H9 (cell line): ENCODE results near the gene PREP. TPM values are rescaled to one million over a fixed set of nuclear protein-coding genes. Genes with fewer than 3 reads are reported as not detected.

Experiments
- DNase-seq: peaks from one replicate; pipeline ENCODE4 v3.0.0-alpha.2; 2017
- H2AFZ ChIP-seq: one replicate; pipeline ENCODE4 v1.6.1; 2013; ENCODE audit warnings: mild to moderate bottlenecking, low read length, control low read depth, moderate library complexity
- H2AK5ac ChIP-seq: 2 replicates; pipeline ENCODE4 v1.6.1; 2013; ENCODE audit warnings: low read length, control low read depth, mixed read lengths; ENCODE audit not compliant: insufficient read length
- H2BK120ac ChIP-seq: one replicate; pipeline ENCODE4 v1.6.1; 2013; ENCODE audit warnings: low read depth, mild to moderate bottlenecking, low read length, control low read depth, inconsistent platforms; ENCODE audit not compliant: poor library complexity, severe bottlenecking
- H2BK12ac ChIP-seq: 2 replicates; pipeline ENCODE4 v1.6.1; 2013; ENCODE audit warnings: low read length, control low read depth, mixed read lengths, low read depth; ENCODE audit not compliant: insufficient read length
- H2BK15ac ChIP-seq: 2 replicates; pipeline ENCODE4 v1.6.1; 2013; ENCODE audit warnings: low read depth, low read length, control low read depth
- H2BK20ac ChIP-seq: one replicate; pipeline ENCODE4 v1.6.1; 2013; ENCODE audit warnings: low read depth, mild to moderate bottlenecking, low read length, control low read depth, inconsistent platforms; ENCODE audit not compliant: poor library complexity, severe bottlenecking
- H2BK5ac ChIP-seq: 2 replicates; pipeline ENCODE4 v1.6.1; 2013; ENCODE audit warnings: low read length, control low read depth, mixed read lengths; ENCODE audit not compliant: insufficient read length
- H3K14ac ChIP-seq: 2 replicates; pipeline ENCODE4 v1.6.1; 2013; ENCODE audit warnings: low read length, control low read depth; ENCODE audit not compliant: insufficient read depth
- H3K18ac ChIP-seq: 2 replicates; pipeline ENCODE4 v1.6.1; 2013; ENCODE audit warnings: low read depth, mild to moderate bottlenecking, mixed read lengths, low read length, control low read depth; ENCODE audit not compliant: insufficient read length
- H3K23ac ChIP-seq: 2 replicates; pipeline ENCODE4 v1.6.1; 2013; ENCODE audit warnings: low read length, control low read depth, mixed read lengths, low read depth; ENCODE audit not compliant: insufficient read length
- H3K23me2 ChIP-seq: 2 replicates; pipeline ENCODE4 v1.6.1; 2013; ENCODE audit warnings: low read depth, mild to moderate bottlenecking, mixed read lengths, low read length, control low read depth; ENCODE audit not compliant: insufficient read length, poor library complexity, severe bottlenecking
- H3K27ac ChIP-seq: 2 replicates; pipeline ENCODE4 v1.5.1; 2013; ENCODE audit warnings: low read length, control low read depth, mixed read lengths, low read depth; ENCODE audit not compliant: insufficient read length
- H3K27me3 ChIP-seq: 2 replicates; pipeline ENCODE4 v1.6.1; 2013; ENCODE audit warnings: low read length, control low read depth, inconsistent platforms; ENCODE audit not compliant: insufficient read depth
- H3K4ac ChIP-seq: 2 replicates; pipeline ENCODE4 v1.6.1; 2013; ENCODE audit warnings: low read depth, mild to moderate bottlenecking, control low read depth, inconsistent platforms, low read length, moderate library complexity
- H3K4me1 ChIP-seq: 2 replicates; pipeline ENCODE4 v1.6.1; 2013; ENCODE audit warnings: low read length, control low read depth, inconsistent platforms; ENCODE audit not compliant: insufficient read depth
- H3K4me2 ChIP-seq: 2 replicates; pipeline ENCODE4 v1.6.1; 2013; ENCODE audit warnings: low read length, control low read depth, mixed read lengths; ENCODE audit not compliant: insufficient read length, insufficient read depth
- H3K56ac ChIP-seq: 2 replicates; pipeline ENCODE4 v1.6.1; 2013; ENCODE audit warnings: low read depth, mild to moderate bottlenecking, mixed read lengths, low read length, control low read depth; ENCODE audit not compliant: insufficient read length
- H3K79me1 ChIP-seq: 2 replicates; pipeline ENCODE4 v1.6.1; 2013; ENCODE audit warnings: low read depth, mild to moderate bottlenecking, moderate library complexity, low read length, control low read depth, inconsistent platforms; ENCODE audit not compliant: insufficient read depth, poor library complexity, severe bottlenecking
- H3K79me2 ChIP-seq: 2 replicates; pipeline ENCODE4 v1.6.1; 2013; ENCODE audit warnings: low read length, control low read depth, inconsistent platforms; ENCODE audit not compliant: insufficient read depth
- H3K9ac ChIP-seq: 2 replicates; pipeline ENCODE4 v1.6.1; 2013; ENCODE audit warnings: low read length, control low read depth, mixed read lengths; ENCODE audit not compliant: insufficient read length; ENCODE audit errors: extremely low read depth
- H3K9me3 ChIP-seq: one replicate; pipeline ENCODE4 v1.6.1; 2013; ENCODE audit warnings: low read depth, low read length, inconsistent platforms; ENCODE audit not compliant: control insufficient read depth
- H3T11ph ChIP-seq: one replicate; pipeline ENCODE4 v1.6.1; 2013; ENCODE audit warnings: mild to moderate bottlenecking, low read length, control low read depth, inconsistent platforms
- H4K20me1 ChIP-seq: one replicate; pipeline ENCODE4 v1.6.1; 2013; ENCODE audit not compliant: control insufficient read depth, insufficient read length, insufficient read depth
- H4K5ac ChIP-seq: 2 replicates; pipeline ENCODE4 v1.6.1; 2013; ENCODE audit warnings: low read depth, mild to moderate bottlenecking, mixed read lengths, low read length, control low read depth; ENCODE audit not compliant: insufficient read length
- H4K8ac ChIP-seq: replicated peaks from 2 replicates; pipeline ENCODE4 v1.6.1; 2013; ENCODE audit warnings: low read length, control low read depth, mixed read lengths, low read depth; ENCODE audit not compliant: insufficient read length
- H4K91ac ChIP-seq: 2 replicates; pipeline ENCODE4 v1.6.1; 2013; ENCODE audit warnings: low read depth, mild to moderate bottlenecking, moderate library complexity, mixed read lengths, low read length, control low read depth; ENCODE audit not compliant: insufficient read length
- H3K27ac Mint-ChIP-seq, 3 experiments: 2 replicates in 2 of 3; 3 replicates in 1 of 3; pipeline ENCODE4 v1.8.0; 2020 to 2021; ENCODE audit warnings: mixed read lengths in 3 of 3, mild to moderate bottlenecking in 1 of 3, moderate library complexity in 1 of 3
- H3K27me3 Mint-ChIP-seq: 2 replicates; pipeline ENCODE4 v1.8.0; 2021; ENCODE audit warnings: low read depth, mild to moderate bottlenecking, moderate library complexity, mixed read lengths
- H3K36me3 Mint-ChIP-seq, 3 experiments: 2 replicates in 2 of 3; 3 replicates in 1 of 3; pipeline ENCODE4 v1.8.0; 2020 to 2021; ENCODE audit warnings: low read depth in 3 of 3, mixed read lengths in 3 of 3; ENCODE audit not compliant: insufficient read depth in 1 of 3
- H3K4me1 Mint-ChIP-seq, 2 experiments: 2 replicates each; pipeline ENCODE4 v1.8.0; 2020; ENCODE audit warnings: mixed read lengths in 2 of 2
- H3K4me3 Mint-ChIP-seq, 2 experiments: 2 replicates in 1 of 2; 3 replicates in 1 of 2; pipeline ENCODE4 v1.8.0; 2020 to 2021; ENCODE audit warnings: mild to moderate bottlenecking in 2 of 2, mixed read lengths in 2 of 2, moderate library complexity in 1 of 2
- H3K9me3 Mint-ChIP-seq, 2 experiments: 2 replicates in 1 of 2; 3 replicates in 1 of 2; pipeline ENCODE4 v1.8.0; 2020; ENCODE audit warnings: mild to moderate bottlenecking in 2 of 2, mixed read lengths in 2 of 2, moderate library complexity in 1 of 2
- WGBS: extraction: QIAGEN DNeasy Blood & Tissue Kit; methylation state at CpG from one replicate; pipeline ENCODE4 v1.1.7; 2013; ENCODE audit warnings: missing lambda C conversion rate, low lambda C conversion rate, mixed read lengths; ENCODE audit not compliant: insufficient read length; ENCODE audit errors: extremely low coverage; 5-methylcytosine and 5-hydroxymethylcytosine counted together
- total RNA-seq: library from RNA; stranded (reverse); gene quantifications from 2 replicates; pipeline ENCODE4 v1.2.1, GENCODE V29; 2021
- TF ChIP-seq, protein P1 (sequence below): fragments of 200-600 bp; sonication (generic); conservative IDR thresholded peaks from 3 replicates; pipeline ENCODE4 v1.8.0; 2021; ENCODE audit warnings: antibody characterized with exemption, mild to moderate bottlenecking

Gene PREP
- total RNA-seq, 1 experiment from 2014 or later, result 54.0 TPM

DNA sequence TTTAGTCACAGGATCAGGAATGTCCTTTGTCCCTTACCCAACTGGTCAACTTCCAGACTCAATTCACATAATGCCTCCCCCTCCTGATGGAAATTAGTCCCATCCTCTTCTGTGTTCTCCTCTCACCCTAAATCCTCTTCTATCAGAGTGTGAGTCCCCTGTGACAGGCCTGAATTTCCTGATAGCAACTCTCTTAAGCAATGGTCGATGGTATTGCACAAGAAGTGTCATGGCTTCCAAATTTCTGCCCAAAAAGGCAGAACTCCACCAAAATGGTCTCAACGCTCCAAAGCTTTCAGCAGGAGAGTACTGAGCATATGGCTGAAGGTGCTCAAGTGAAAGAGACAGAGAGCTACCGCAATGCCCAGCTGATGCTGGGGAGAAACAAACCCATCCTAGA lies 2.4 kb downstream of the PREP start:
- TF ChIP-seq, protein P1, sequence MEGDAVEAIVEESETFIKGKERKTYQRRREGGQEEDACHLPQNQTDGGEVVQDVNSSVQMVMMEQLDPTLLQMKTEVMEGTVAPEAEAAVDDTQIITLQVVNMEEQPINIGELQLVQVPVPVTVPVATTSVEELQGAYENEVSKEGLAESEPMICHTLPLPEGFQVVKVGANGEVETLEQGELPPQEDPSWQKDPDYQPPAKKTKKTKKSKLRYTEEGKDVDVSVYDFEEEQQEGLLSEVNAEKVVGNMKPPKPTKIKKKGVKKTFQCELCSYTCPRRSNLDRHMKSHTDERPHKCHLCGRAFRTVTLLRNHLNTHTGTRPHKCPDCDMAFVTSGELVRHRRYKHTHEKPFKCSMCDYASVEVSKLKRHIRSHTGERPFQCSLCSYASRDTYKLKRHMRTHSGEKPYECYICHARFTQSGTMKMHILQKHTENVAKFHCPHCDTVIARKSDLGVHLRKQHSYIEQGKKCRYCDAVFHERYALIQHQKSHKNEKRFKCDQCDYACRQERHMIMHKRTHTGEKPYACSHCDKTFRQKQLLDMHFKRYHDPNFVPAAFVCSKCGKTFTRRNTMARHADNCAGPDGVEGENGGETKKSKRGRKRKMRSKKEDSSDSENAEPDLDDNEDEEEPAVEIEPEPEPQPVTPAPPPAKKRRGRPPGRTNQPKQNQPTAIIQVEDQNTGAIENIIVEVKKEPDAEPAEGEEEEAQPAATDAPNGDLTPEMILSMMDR, result no peak

More for the DNA sequence above, 2.4 kb downstream of the PREP start:
- no peak overlapping the region for H3K4ac ChIP-seq
- no peak overlapping the region for H2AFZ ChIP-seq
- H3T11ph ChIP-seq, result no peak overlapping the region
- H3K23me2 ChIP-seq, result peaks cover 5% of the 10 kb centered on the region
- no peak overlapping the region for H3K27ac ChIP-seq
- no peak overlapping the region for H3K23ac ChIP-seq
- H3K4me2 ChIP-seq, result no peak overlapping the region
- H3K18ac ChIP-seq, result no peak overlapping the region
- Mint-ChIP-seq H3K27ac (no peak overlapping the region), H3K4me1 (peaks cover 55% of the 10 kb centered on the region in 2 experiments), H3K9me3 (no peaks in the 10 kb centered on the region; a peak in 1 of 5 replicates), H3K27me3 (peaks cover 5% of the 10 kb centered on the region; the same call in 1 of the 2 replicates), H3K4me3 (0 out of 5 replicates have a peak overlapping the region, but pooled peaks have one; percentile 6 to 40), H3K36me3 (peaks cover 10 to 12% (median 10%) of the 10 kb centered on the region in 3 experiments)
- H4K20me1 ChIP-seq, result no peaks in the 10 kb centered on the region
- no peak overlapping the region for H4K5ac ChIP-seq
- no peak overlapping the region for H2BK15ac ChIP-seq
- H3K27me3 ChIP-seq, result no peaks in the 10 kb centered on the region
- WGBS, result no CpG with 5 or more reads among the region's 3 CpGs
- no peak for DNase-seq
- H3K79me1 ChIP-seq, result no peaks in the 10 kb centered on the region
- H3K9ac ChIP-seq, result no peak overlapping the region
- H3K9me3 ChIP-seq, result no peaks in the 10 kb centered on the region
- H2BK12ac ChIP-seq, result no peak overlapping the region
- no peak overlapping the region for H4K8ac ChIP-seq
- no peak overlapping the region for H2BK20ac ChIP-seq
- no peak overlapping the region for H4K91ac ChIP-seq
- no peak overlapping the region for H2AK5ac ChIP-seq
- H3K56ac ChIP-seq, result no peak overlapping the region
- peaks cover 14% of the 10 kb centered on the region; the same call in 1 of the 2 replicates for H3K79me2 ChIP-seq
- no peak overlapping the region for H2BK120ac ChIP-seq
- peaks cover 8% of the 10 kb centered on the region; the same call in 1 of the 2 replicates for H3K4me1 ChIP-seq
- no peak overlapping the region for H2BK5ac ChIP-seq
- no peak overlapping the region for H3K14ac ChIP-seq
